IPS DF 6.9 (cell line): ENCODE measurements around the gene KYAT1.
"Not testable (repeated sequence)": the region's sequence is repeated elsewhere in the genome, so short reads cannot be mapped to it uniquely, and the experiment has no call there.

Experiments used
- DNase-seq: peaks from one replicate; pipeline ENCODE4 v3.0.0-alpha.2; 2013; ENCODE audit warnings: low read depth, low spot score
- H3K27ac ChIP-seq: one replicate; pipeline ENCODE4 v1.5.1; 2013; ENCODE audit warnings: low read length, control low read depth
- H3K27me3 ChIP-seq: 2 replicates; pipeline ENCODE4 v1.6.1; 2013; ENCODE audit warnings: mild to moderate bottlenecking, low read length; ENCODE audit not compliant: control insufficient read depth, insufficient read depth
- H3K36me3 ChIP-seq: 2 replicates; pipeline ENCODE4 v1.6.1; 2013; ENCODE audit warnings: low read length; ENCODE audit not compliant: control insufficient read depth, insufficient read depth
- H3K4me1 ChIP-seq: 2 replicates; pipeline ENCODE4 v1.6.1; 2013; ENCODE audit warnings: low read length; ENCODE audit not compliant: control insufficient read depth, insufficient read depth
- H3K4me3 ChIP-seq: 2 replicates; pipeline ENCODE4 v1.5.1; 2013; ENCODE audit warnings: mild to moderate bottlenecking, low read length
- H3K9me3 ChIP-seq: 2 replicates; pipeline ENCODE4 v1.6.1; 2013; ENCODE audit warnings: low read length, inconsistent platforms; ENCODE audit not compliant: control insufficient read depth, insufficient read depth
- WGBS: extraction: QIAGEN DNeasy Blood & Tissue Kit; methylation state at CpG from one replicate; pipeline ENCODE4 v1.1.7; 2013; ENCODE audit warnings: mixed read lengths, missing lambda C conversion rate; ENCODE audit not compliant: insufficient read length, insufficient coverage; 5-methylcytosine and 5-hydroxymethylcytosine counted together

The KYAT1 gene

GRCh38 chr9:128854454-128854853, 27.3 kb downstream of the KYAT1 start:
- not testable (repeated sequence) for H3K4me3 ChIP-seq, H3K27ac ChIP-seq, H3K36me3 ChIP-seq, H3K9me3 ChIP-seq, H3K27me3 ChIP-seq, H3K4me1 ChIP-seq, DNase-seq
- no CpG with 5 or more reads among the region's 6 CpGs for WGBS

- H3K27ac ChIP-seq, H3K4me3 ChIP-seq, H3K9me3 ChIP-seq, DNase-seq, H3K4me1 ChIP-seq, H3K27me3 ChIP-seq, H3K36me3 ChIP-seq: not testable (repeated sequence)
- WGBS, result no CpG with 5 or more reads among the region's 2 CpGs
Observed at GRCh38 chr9:128852646-128853045, 29.1 kb downstream of the KYAT1 start.

GRCh38 chr9:128851779-128852600, 29.8 kb downstream of the KYAT1 start:
- no CpG with 5 or more reads among the region's 10 CpGs for WGBS
- not testable (repeated sequence) for DNase-seq, H3K9me3 ChIP-seq, H3K4me3 ChIP-seq, H3K27ac ChIP-seq, H3K36me3 ChIP-seq, H3K27me3 ChIP-seq, H3K4me1 ChIP-seq

GRCh38 chr9:128851024-128851423, 30.7 kb downstream of the KYAT1 start:
- H3K4me3 ChIP-seq, H3K9me3 ChIP-seq, H3K27me3 ChIP-seq, H3K36me3 ChIP-seq, H3K27ac ChIP-seq, H3K4me1 ChIP-seq, DNase-seq: not testable (repeated sequence)
- no CpG with 5 or more reads among the region's 10 CpGs for WGBS

GRCh38 chr9:128847803-128848202, 33.9 kb downstream of the KYAT1 start:
- no peak overlapping the region for H3K27ac ChIP-seq
- no CpG with 5 or more reads among the region's 1 CpG for WGBS
- H3K4me1 ChIP-seq, result no peaks in the 10 kb centered on the region
- H3K9me3 ChIP-seq, result no peaks in the 10 kb centered on the region
- no peak for DNase-seq
- H3K4me3 ChIP-seq, result no peak overlapping the region
- no peaks in the 10 kb centered on the region for H3K27me3 ChIP-seq
- H3K36me3 ChIP-seq, result no peaks in the 10 kb centered on the region

GRCh38 chr9:128846680-128847030, 35.1 kb downstream of the KYAT1 start:
- Histone ChIP-seq H3K27me3 (no peaks in the 10 kb centered on the region), H3K9me3 (no peaks in the 10 kb centered on the region), H3K27ac (no peak overlapping the region), H3K4me3 (no peak overlapping the region), H3K4me1 (no peaks in the 10 kb centered on the region), H3K36me3 (no peaks in the 10 kb centered on the region)
- WGBS, result no CpG with 5 or more reads among the region's 3 CpGs
- DNase-seq, result no peak

- no peaks in the 10 kb centered on the region for H3K9me3 ChIP-seq
- no CpG with 5 or more reads among the region's 13 CpGs for WGBS
- DNase-seq, result no peak
Observed at GRCh38 chr9:128845186-128845931, 36.4 kb downstream of the KYAT1 start.

GRCh38 chr9:128843171-128843570, 38.6 kb downstream of the KYAT1 start:
- WGBS, result no CpG with 5 or more reads among the region's 7 CpGs
- not testable (repeated sequence) for H3K27ac ChIP-seq, H3K27me3 ChIP-seq, H3K4me1 ChIP-seq, H3K4me3 ChIP-seq, H3K9me3 ChIP-seq, DNase-seq, H3K36me3 ChIP-seq

More at GRCh38 chr9:128845186-128845931, 36.4 kb downstream of the KYAT1 start:
- H3K27ac ChIP-seq, result no peak overlapping the region
- H3K27me3 ChIP-seq, result no peaks in the 10 kb centered on the region
- H3K36me3 ChIP-seq, result no peaks in the 10 kb centered on the region
- H3K4me3 ChIP-seq, result no peak overlapping the region
- H3K4me1 ChIP-seq, result no peaks in the 10 kb centered on the region

- DNase-seq, result no peak
- Histone ChIP-seq H3K4me3 (no peak overlapping the region), H3K9me3 (no peaks in the 10 kb centered on the region), H3K27me3 (no peaks in the 10 kb centered on the region), H3K36me3 (no peaks in the 10 kb centered on the region), H3K4me1 (no peaks in the 10 kb centered on the region), H3K27ac (no peak overlapping the region)
- WGBS, result 100% methylated on average over 3 of the region's 12 CpGs
Observed at GRCh38 chr9:128841694-128842492, 39.9 kb downstream of the KYAT1 start.

- no peak overlapping the region for H3K27ac ChIP-seq
- H3K27me3 ChIP-seq, result no peaks in the 10 kb centered on the region
- no peaks in the 10 kb centered on the region; the same call in 1 of the 2 replicates for H3K36me3 ChIP-seq
- no peak overlapping the region for H3K4me3 ChIP-seq
- H3K4me1 ChIP-seq, result no peaks in the 10 kb centered on the region
- no CpG with 5 or more reads among the region's 1 CpG for WGBS
- no peak for DNase-seq
- H3K9me3 ChIP-seq, result no peaks in the 10 kb centered on the region
Observed at GRCh38 chr9:128840524-128840923, 41.2 kb downstream of the KYAT1 start.
